Neural cell (in vitro differentiated cells): ENCODE measurements around the gene WDR83. TPM values are rescaled to one million over a fixed set of nuclear protein-coding genes. Genes with fewer than 3 reads are reported as not detected.

Experiments used
- H2AFZ ChIP-seq: fragments of 200-600, 300-800 bp; sonication (generic), shearing (Covaris generic); 2 replicates; pipeline ENCODE4 v1.6.0; 2014; ENCODE audit warnings: low read depth, mild to moderate bottlenecking, antibody characterized with exemption, low read length, moderate library complexity
- H3F3A ChIP-seq: fragments of 200-600 bp; shearing (Covaris generic); 2 replicates; pipeline ENCODE4 v1.6.1; 2016; ENCODE audit warnings: mild to moderate bottlenecking, moderate library complexity, mixed read lengths, antibody characterized with exemption, low read length; ENCODE audit not compliant: insufficient read depth, poor library complexity, severe bottlenecking
- H3K27ac ChIP-seq: fragments of 200-600, 300-800 bp; sonication (generic), shearing (Covaris generic); 2 replicates; pipeline ENCODE4 v1.5.1; 2014; ENCODE audit warnings: mild to moderate bottlenecking, low read length, moderate library complexity
- H3K27me3 ChIP-seq: fragments of 300-800, 200-600 bp; sonication (generic), shearing (Covaris generic); 2 replicates; pipeline ENCODE4 v1.6.0; 2014; ENCODE audit warnings: mild to moderate bottlenecking, low read depth, low read length, moderate library complexity; ENCODE audit not compliant: insufficient read depth
- H3K36me3 ChIP-seq: fragments of 300-800, 200-600 bp; sonication (generic), shearing (Covaris generic); 2 replicates; pipeline ENCODE4 v1.5.1; 2014; ENCODE audit warnings: mild to moderate bottlenecking, antibody characterized with exemption, low read length, moderate library complexity; ENCODE audit not compliant: insufficient read depth
- H3K4me2 ChIP-seq: fragments of 300-800, 200-600 bp; sonication (generic), shearing (Covaris generic); 2 replicates; pipeline ENCODE4 v1.6.0; 2014; ENCODE audit warnings: mild to moderate bottlenecking, low read length
- H3K4me3 ChIP-seq: fragments of 300-800, 200-600 bp; sonication (generic), shearing (Covaris generic); 2 replicates; pipeline ENCODE4 v1.5.1; 2014; ENCODE audit warnings: mild to moderate bottlenecking, low read length, moderate library complexity
- H3K79me2 ChIP-seq: fragments of 200-600 bp; shearing (Covaris generic); replicated peaks from 2 replicates; pipeline ENCODE4 v1.6.0; 2014; ENCODE audit warnings: mild to moderate bottlenecking, low read length, moderate library complexity; ENCODE audit not compliant: insufficient read depth
- H3K9ac ChIP-seq: fragments of 300-800, 200-600 bp; sonication (generic), shearing (Covaris generic); 2 replicates; pipeline ENCODE4 v1.6.1; 2016; ENCODE audit warnings: mild to moderate bottlenecking, low read length, mixed read lengths
- H3K9me2 ChIP-seq: fragments of 200-600 bp; shearing (Covaris generic); 2 replicates; pipeline ENCODE4 v1.6.1; 2016; ENCODE audit warnings: mild to moderate bottlenecking, low read length, mixed read lengths; ENCODE audit not compliant: insufficient read depth
- H3K9me3 ChIP-seq: fragments of 200-600, 300-800 bp; sonication (generic), shearing (Covaris generic); 2 replicates; pipeline ENCODE4 v1.6.1; 2016; ENCODE audit warnings: mild to moderate bottlenecking, mixed run types, low read length, moderate library complexity, mixed read lengths
- H4K20me1 ChIP-seq: fragments of 200-600 bp; shearing (Covaris generic); 2 replicates; pipeline ENCODE4 v1.6.1; 2016; ENCODE audit warnings: mild to moderate bottlenecking, mixed run types; ENCODE audit not compliant: insufficient read depth
- CTCF ChIP-seq: fragments of 450-650 bp; IDR thresholded peaks from 2 replicates; pipeline ENCODE4 v1.5.1; 2014; ENCODE audit warnings: antibody characterized with exemption, mild to moderate bottlenecking, moderate library complexity; ENCODE audit not compliant: poor library complexity, severe bottlenecking
- EP300 ChIP-seq: fragments of 450-650 bp; conservative IDR thresholded peaks from 2 replicates; pipeline ENCODE4 v1.6.1; 2014; ENCODE audit warnings: antibody characterized with exemption, mild to moderate bottlenecking, moderate library complexity; ENCODE audit not compliant: poor library complexity, severe bottlenecking
- EZH2 ChIP-seq: fragments of 200-600, 300-800 bp; shearing (Covaris generic), sonication (generic); IDR thresholded peaks from 2 replicates; pipeline ENCODE4 v1.6.1; 2014; ENCODE audit warnings: antibody characterized with exemption, low read length, borderline replicate concordance, mild to moderate bottlenecking; ENCODE audit not compliant: insufficient read depth, poor library complexity, severe bottlenecking
- MXI1 ChIP-seq: fragments of 450-650 bp; conservative IDR thresholded peaks from 2 replicates; pipeline ENCODE4 v1.6.1; 2014; ENCODE audit warnings: antibody characterized with exemption, mild to moderate bottlenecking; ENCODE audit not compliant: poor library complexity, severe bottlenecking
- POLR2AphosphoS5 ChIP-seq: IDR thresholded peaks from 2 replicates; pipeline ENCODE4 v1.6.1; 2012
- RAD21 ChIP-seq: fragments of 450-650 bp; conservative IDR thresholded peaks from 2 replicates; pipeline ENCODE4 v1.6.1; 2014; ENCODE audit warnings: antibody characterized with exemption, mild to moderate bottlenecking, moderate library complexity
- REST ChIP-seq: IDR thresholded peaks from 2 replicates; pipeline ENCODE4 v1.6.1; 2012; ENCODE audit warnings: borderline replicate concordance
- SMC3 ChIP-seq: fragments of 450-650 bp; conservative IDR thresholded peaks from 2 replicates; pipeline ENCODE4 v1.6.1; 2014; ENCODE audit warnings: antibody characterized with exemption, mild to moderate bottlenecking, moderate library complexity; ENCODE audit not compliant: poor library complexity
- TAF1 ChIP-seq: IDR thresholded peaks from 2 replicates; pipeline ENCODE4 v1.6.1; 2012; ENCODE audit warnings: low read depth
- polyA plus RNA-seq: library from polyadenylated mRNA; depleted of rRNA; stranded (reverse); fragments of >200 nt; gene quantifications from 2 replicates; pipeline ENCODE4 v1.2.3, GENCODE V29; 2014

The WDR83 gene
- polyA plus RNA-seq, 1 donor from 2014 or later, result 45.3 TPM

GRCh38 chr19:12698138-12698537 lies 31.5 kb downstream of the WDR83 start:
- no peaks in the 10 kb centered on the region for H3K9me2 ChIP-seq
- no peak overlapping the region for H2AFZ ChIP-seq
- no peak overlapping the region for H3K4me2 ChIP-seq
- no peaks in the 10 kb centered on the region for H3K27me3 ChIP-seq
- TF ChIP-seq SMC3, result no peak
- TF ChIP-seq CTCF, result no peak
- TF ChIP-seq TAF1, result no peak
- TF ChIP-seq RAD21, result no peak
- TF ChIP-seq EZH2, result no peak
- no peak for TF ChIP-seq REST
- TF ChIP-seq EP300, result no peak
- TF ChIP-seq MXI1, result no peak
- TF ChIP-seq POLR2AphosphoS5, result no peak
- no peaks in the 10 kb centered on the region for H3K9me3 ChIP-seq
- H3F3A ChIP-seq, result peaks cover 5% of the 10 kb centered on the region
- H3K9ac ChIP-seq, result no peak overlapping the region
- H3K27ac ChIP-seq, result no peak overlapping the region
- H4K20me1 ChIP-seq, result no peaks in the 10 kb centered on the region
- no peak overlapping the region for H3K4me3 ChIP-seq
- H3K36me3 ChIP-seq, result no peaks in the 10 kb centered on the region
- no peaks in the 10 kb centered on the region for H3K79me2 ChIP-seq

GRCh38 chr19:12701596-12702282 lies 35.1 kb downstream of the WDR83 start:
- Histone ChIP-seq H3K9ac (no peak overlapping the region), H3K79me2 (no peaks in the 10 kb centered on the region), H3K4me3 (no peak overlapping the region), H3K36me3 (no peaks in the 10 kb centered on the region), H2AFZ (no peak overlapping the region), H3K4me2 (no peak overlapping the region), H3K9me2 (no peaks in the 10 kb centered on the region), H3K27ac (no peak overlapping the region), H4K20me1 (no peaks in the 10 kb centered on the region), H3K27me3 (no peaks in the 10 kb centered on the region), H3F3A (peaks cover 4% of the 10 kb centered on the region), H3K9me3 (no peaks in the 10 kb centered on the region)
- TF ChIP-seq TAF1 (no peak), POLR2AphosphoS5 (no peak), CTCF (no peak), REST (no peak), MXI1 (no peak), SMC3 (no peak), RAD21 (no peak), EZH2 (no peak), EP300 (no peak)
